A549 (cell line): ENCODE measurements around the gene PBX4. TPM values are rescaled to one million over a fixed set of nuclear protein-coding genes. Genes with fewer than 3 reads are reported as not detected.
A peak's percentile ranks its signal among the peaks of the same experiment; 100 is the strongest.

Experiments
- ATAC-seq, 2 experiments: fragments of 200-7000 bp in 1 of 2; fragments of >200 bp in 1 of 2; cut with Nextera tagmentation in 1 of 2; cut with Tn5 transposase in 1 of 2; 3 replicates each; pipeline versions ENCODE4 v1.8.0 to v1.9.1; 2018 to 2020; ENCODE audit warnings: mild to moderate bottlenecking in 1 of 2, moderate library complexity in 1 of 2
- CTCF ChIA-PET: fragments of 300-600 bp; sonication (Branson Sonifier 250); formaldehyde crosslinking; extraction: SDS; loops from one replicate; lab custom pipeline; 2021; ENCODE audit warnings: antibody characterized with exemption, inconsistent platforms; lab: Yijun Ruan, JAX
- POLR2A ChIA-PET: fragments of 350-600 bp; formaldehyde crosslinking; extraction: SDS; loops from one replicate; lab custom pipeline; 2021; ENCODE audit warnings: antibody characterized with exemption, inconsistent platforms; lab: Yijun Ruan, JAX
- DNase-seq, 2 experiments: peaks; one replicate each; pipeline versions ENCODE4 v3.0.0 to v3.0.0-alpha.2; 2011 to 2016; ENCODE audit warnings: low read depth in 1 of 2, low spot score in 1 of 2
- FAIRE-seq: peaks from 2 replicates; lab custom pipeline; 2011; peaks lifted over from hg19 to GRCh38; lab: Jason Lieb, UNC
- H3K27ac ChIP-seq, 2 experiments: fragments of >200 bp; sonication (Bioruptor Twin); formaldehyde crosslinking; 3 replicates each; pipeline ENCODE4 v1.5.1; 2016 to 2017
- H3K4me1 ChIP-seq: fragments of >200 bp; sonication (Bioruptor Twin); formaldehyde crosslinking; 3 replicates; pipeline ENCODE4 v1.6.1; 2016
- H3K4me2 ChIP-seq: fragments of >200 bp; sonication (Bioruptor Twin); formaldehyde crosslinking; 3 replicates; pipeline ENCODE4 v1.6.1; 2016
- H3K4me3 ChIP-seq: fragments of >200 bp; sonication (Bioruptor Twin); formaldehyde crosslinking; 3 replicates; pipeline ENCODE4 v1.5.1; 2016
- H3K9me3 ChIP-seq: fragments of >200 bp; sonication (Bioruptor Twin); formaldehyde crosslinking; 3 replicates; pipeline ENCODE4 v1.6.1; 2016
- BHLHE40 ChIP-seq: IDR thresholded peaks from 2 replicates; pipeline ENCODE4 v1.6.1; 2012; ENCODE audit warnings: low read depth, low read length, inconsistent platforms
- EP300 ChIP-seq, 2 experiments: fragments of >200 bp; sonication (Bioruptor Twin); formaldehyde crosslinking; IDR thresholded peaks; 2 replicates in 1 of 2; 3 replicates in 1 of 2; pipeline ENCODE4 v1.6.1; 2016 to 2017
- FOSL2 ChIP-seq, 2 experiments: fragments of 450-650 bp in 1 of 2; fragments of >200 bp in 1 of 2; sonication (Bioruptor Twin) in 1 of 2; formaldehyde crosslinking; IDR thresholded peaks; 2 replicates each; pipeline versions ENCODE4 v1.5.0 to v1.6.1; 2016 to 2020; ENCODE audit warnings: mild to moderate bottlenecking in 1 of 2, moderate library complexity in 1 of 2
- HMGXB4 ChIP-seq: fragments of 250-450 bp; sonication (Bioruptor Pico); IDR thresholded peaks from 2 replicates; pipeline ENCODE4 v1.5.0; 2021; ENCODE audit warnings: mild to moderate bottlenecking, moderate library complexity, borderline replicate concordance
- HOXA7 ChIP-seq: fragments of 250-450 bp; sonication (Bioruptor Pico); IDR thresholded peaks from 2 replicates; pipeline ENCODE4 v1.5.0; 2020; ENCODE audit warnings: mild to moderate bottlenecking, moderate library complexity
- MAZ ChIP-seq: fragments of 150-350 bp; IDR thresholded peaks from 2 replicates; pipeline ENCODE4 v1.6.1; 2014; ENCODE audit warnings: antibody characterized with exemption, low read depth, low read length, borderline replicate concordance
- NR3C1 ChIP-seq: fragments of >200 bp; sonication (Bioruptor Twin); formaldehyde crosslinking; IDR thresholded peaks from 3 replicates; pipeline ENCODE4 v1.6.1; 2017
- PHF8 ChIP-seq: fragments of 200-600 bp; sonication (generic); IDR thresholded peaks from 2 replicates; pipeline ENCODE4 v1.6.1; 2016; ENCODE audit warnings: low read depth, mild to moderate bottlenecking, antibody characterized with exemption, moderate library complexity, borderline replicate concordance
- RFX5 ChIP-seq: fragments of 450-650 bp; IDR thresholded peaks from 2 replicates; pipeline ENCODE4 v1.7.1; 2014; ENCODE audit warnings: antibody characterized with exemption, mild to moderate bottlenecking, moderate library complexity
- RNF2 ChIP-seq: fragments of 200-600 bp; sonication (generic); IDR thresholded peaks from 2 replicates; pipeline ENCODE4 v1.6.1; 2016; ENCODE audit warnings: low read depth, mild to moderate bottlenecking, antibody characterized with exemption, moderate library complexity, borderline replicate concordance
- TP53 ChIP-seq: fragments of 250-450 bp; sonication (Bioruptor Pico); IDR thresholded peaks from 2 replicates; pipeline ENCODE4 v1.5.0; 2021; ENCODE audit warnings: mild to moderate bottlenecking, moderate library complexity
- ZFP36 ChIP-seq: fragments of 450-650 bp; IDR thresholded peaks from 2 replicates; pipeline ENCODE4 v1.6.1; 2014; ENCODE audit warnings: borderline replicate concordance; ENCODE audit not compliant: partially characterized antibody
- ZNF302 ChIP-seq: fragments of 250-450 bp; sonication (Bioruptor Pico); IDR thresholded peaks from 2 replicates; pipeline ENCODE4 v1.9.0; 2021; ENCODE audit warnings: inconsistent platforms, mild to moderate bottlenecking, moderate library complexity
- WGBS: methylation state at CpG from one replicate; pipeline ENCODE4 v1.1.6; 2017; ENCODE audit errors: missing lambda C conversion rate; 5-methylcytosine and 5-hydroxymethylcytosine counted together
- polyA plus RNA-seq, 4 experiments: library from polyadenylated mRNA; depleted of rRNA in 3 of 4; stranded (reverse); fragments of >200 nt; fragmentation: RNase III in 1 of 4; extraction: RNeasy Plus Mini Kit Qiagen cat#74134 plus additional on column Dnase treatment in 1 of 4; gene quantifications; 2 replicates in 3 of 4; 3 replicates in 1 of 4; pipeline ENCODE4 v1.2.3, GENCODE V29; 2011 to 2017
- TF ChIP-seq, protein P1 (sequence below): fragments of 200-600 bp; sonication (generic); IDR thresholded peaks from 2 replicates; pipeline ENCODE4 v1.6.1; 2016; ENCODE audit warnings: antibody characterized with exemption, mild to moderate bottlenecking, moderate library complexity
- TF ChIP-seq, protein P2 (sequence below): IDR thresholded peaks from 2 replicates; pipeline ENCODE4 v1.6.1; 2012; ENCODE audit warnings: low read depth, borderline replicate concordance

PBX4 gene
- polyA plus RNA-seq, 2 of the 4 experiments (the other 2 are of a cell fraction) = 0.70 to 0.90 TPM

GRCh38 chr19:19541616-19542015, 76.9 kb downstream of the PBX4 start (continued):
- TF ChIP-seq PHF8 (no peak), FOSL2 (IDR thresholded peaks at IDR 0.05) (no peak), FOSL2 (CRISPR knock-in tag; IDR thresholded peaks at IDR 0.05) (no peak)

DNA sequence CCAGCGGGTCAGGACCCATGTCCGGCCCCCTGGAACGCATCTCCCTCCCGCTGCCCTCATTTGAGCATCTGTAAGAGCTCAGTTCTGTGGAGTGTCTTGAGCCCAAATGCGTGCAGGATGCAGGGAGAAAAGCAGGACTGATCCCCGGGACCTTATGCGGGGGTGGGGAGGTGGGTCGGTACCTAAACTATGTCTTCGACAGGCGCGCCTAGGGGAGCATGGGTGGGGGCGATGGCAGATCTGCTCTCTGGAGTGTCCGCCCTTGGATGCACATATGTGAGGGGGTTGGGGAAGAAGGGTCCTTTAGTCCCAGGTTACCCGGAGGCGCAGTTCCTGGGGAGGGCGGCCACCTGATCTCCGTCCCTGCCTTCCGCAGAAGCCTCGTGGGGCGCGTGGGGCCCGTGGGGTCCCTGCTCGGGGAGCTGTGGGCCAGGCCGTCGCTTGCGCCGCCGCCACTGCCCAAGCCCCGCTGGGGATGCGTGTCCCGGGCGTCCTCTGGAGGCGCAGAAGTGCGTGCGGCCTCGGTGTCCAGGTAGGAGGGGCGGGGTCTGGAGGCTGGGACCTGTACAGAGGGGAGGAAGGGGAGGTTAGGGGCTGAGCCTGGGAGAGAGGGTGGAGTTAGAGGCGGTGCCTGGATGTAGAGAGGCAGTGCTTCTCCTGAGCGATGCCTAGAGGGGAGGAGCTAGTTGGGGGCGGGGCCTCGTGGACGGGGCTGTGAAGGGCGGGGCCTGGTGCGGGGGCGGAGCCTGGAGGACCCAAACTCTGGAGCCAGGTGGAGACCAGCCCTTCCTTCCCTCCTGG, 77.6 kb downstream of the PBX4 start:
- Histone ChIP-seq H3K4me3 (no peak overlapping the region), H3K4me1 (no peaks in the 10 kb centered on the region), H3K4me2 (peak overlapping the region; percentile 14; the same call in 1 of the 3 replicates), H3K9me3 (no peaks in the 10 kb centered on the region), H3K27ac (no peak overlapping the region)
- no peak for TF ChIP-seq ZNF302
- TF ChIP-seq TP53 (CRISPR knock-in tag) = no peak
- TF ChIP-seq HOXA7 (CRISPR knock-in tag) = no peak
- no peak for TF ChIP-seq RNF2
- TF ChIP-seq HMGXB4 = no peak
- no peak for TF ChIP-seq ZFP36
- ATAC-seq (peak; percentile 53 to 79; a peak in 5 of 6 replicates), FAIRE-seq (no peak), DNase-seq (peak in 1 of 2 experiments; percentile 45)
- 47% methylated on average over 21 of the region's 45 CpGs for WGBS
- ChIA-PET CTCF (interaction anchor here (0.6 kb wide), 1 partner anchor 8 kb away, joined by 5 read pairs; no protein-coding TSS in a partner anchor), POLR2A (no interaction called here)

- WGBS = 95% methylated on average over 16 of the region's 74 CpGs
- TF ChIP-seq NR3C1 (no peak), PHF8 (no peak), BHLHE40 (no peak), MAZ (no peak), EP300 (IDR thresholded peaks at IDR 0.05) (no peak), RFX5 (no peak), ZFP36 (no peak), ZNF302 (no peak)
- TF ChIP-seq, protein P1, sequence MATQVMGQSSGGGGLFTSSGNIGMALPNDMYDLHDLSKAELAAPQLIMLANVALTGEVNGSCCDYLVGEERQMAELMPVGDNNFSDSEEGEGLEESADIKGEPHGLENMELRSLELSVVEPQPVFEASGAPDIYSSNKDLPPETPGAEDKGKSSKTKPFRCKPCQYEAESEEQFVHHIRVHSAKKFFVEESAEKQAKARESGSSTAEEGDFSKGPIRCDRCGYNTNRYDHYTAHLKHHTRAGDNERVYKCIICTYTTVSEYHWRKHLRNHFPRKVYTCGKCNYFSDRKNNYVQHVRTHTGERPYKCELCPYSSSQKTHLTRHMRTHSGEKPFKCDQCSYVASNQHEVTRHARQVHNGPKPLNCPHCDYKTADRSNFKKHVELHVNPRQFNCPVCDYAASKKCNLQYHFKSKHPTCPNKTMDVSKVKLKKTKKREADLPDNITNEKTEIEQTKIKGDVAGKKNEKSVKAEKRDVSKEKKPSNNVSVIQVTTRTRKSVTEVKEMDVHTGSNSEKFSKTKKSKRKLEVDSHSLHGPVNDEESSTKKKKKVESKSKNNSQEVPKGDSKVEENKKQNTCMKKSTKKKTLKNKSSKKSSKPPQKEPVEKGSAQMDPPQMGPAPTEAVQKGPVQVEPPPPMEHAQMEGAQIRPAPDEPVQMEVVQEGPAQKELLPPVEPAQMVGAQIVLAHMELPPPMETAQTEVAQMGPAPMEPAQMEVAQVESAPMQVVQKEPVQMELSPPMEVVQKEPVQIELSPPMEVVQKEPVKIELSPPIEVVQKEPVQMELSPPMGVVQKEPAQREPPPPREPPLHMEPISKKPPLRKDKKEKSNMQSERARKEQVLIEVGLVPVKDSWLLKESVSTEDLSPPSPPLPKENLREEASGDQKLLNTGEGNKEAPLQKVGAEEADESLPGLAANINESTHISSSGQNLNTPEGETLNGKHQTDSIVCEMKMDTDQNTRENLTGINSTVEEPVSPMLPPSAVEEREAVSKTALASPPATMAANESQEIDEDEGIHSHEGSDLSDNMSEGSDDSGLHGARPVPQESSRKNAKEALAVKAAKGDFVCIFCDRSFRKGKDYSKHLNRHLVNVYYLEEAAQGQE = no peak
- TF ChIP-seq, protein P2, sequence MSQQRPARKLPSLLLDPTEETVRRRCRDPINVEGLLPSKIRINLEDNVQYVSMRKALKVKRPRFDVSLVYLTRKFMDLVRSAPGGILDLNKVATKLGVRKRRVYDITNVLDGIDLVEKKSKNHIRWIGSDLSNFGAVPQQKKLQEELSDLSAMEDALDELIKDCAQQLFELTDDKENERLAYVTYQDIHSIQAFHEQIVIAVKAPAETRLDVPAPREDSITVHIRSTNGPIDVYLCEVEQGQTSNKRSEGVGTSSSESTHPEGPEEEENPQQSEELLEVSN = no peak
- TF ChIP-seq, all 56 proteins: peak for 0
- ChIA-PET POLR2A (no interaction called here), CTCF (no interaction called here)
- no peak overlapping the region for H3K4me2 ChIP-seq
- ATAC-seq (peak in 1 of 2 experiments; percentile 35; a peak in 3 of 6 replicates), DNase-seq (peak in 1 of 2 experiments; percentile 52), FAIRE-seq (no peak)
- no peak overlapping the region for H3K4me3 ChIP-seq
- no peaks in the 10 kb centered on the region for H3K4me1 ChIP-seq
- H3K9me3 ChIP-seq = no peaks in the 10 kb centered on the region
- no peak overlapping the region for H3K27ac ChIP-seq
These were observed 78.3 kb downstream of the PBX4 start for GRCh38 chr19:19540064-19540714.
